ENCODE measurements around the gene SETD1B. TPM values are rescaled to one million over a fixed set of nuclear protein-coding genes. Genes with fewer than 3 reads are reported as not detected.

The SETD1B gene
- total and polyA plus RNA-seq, 2 donors (not counting 3 experiments of a cell fraction or from before 2014, with no cell fraction given): 2.6 to 27.0 TPM

GRCh38 chr12:121830588-121831265 lies 26.9 kb downstream of the SETD1B start:
- CTCF ChIA-PET: no interaction called here
- Histone ChIP-seq H3K9ac (replicated peaks; ENCODE audit: extremely low read depth, insufficient read depth, low read length) (no peak overlapping the region), H3K4me3 (replicated peaks in 1 of 3; ENCODE audit: insufficient read depth in 1 of 3, low read depth in 1 of 3, low read length in 3 of 3) (no peak overlapping the region), H3K79me2 (ENCODE audit: control insufficient read depth, insufficient read depth, low read length) (no peaks in the 10 kb centered on the region), H3K9me1 (replicated peaks; ENCODE audit: control insufficient read depth, extremely low read depth, insufficient read depth, low read length) (no peaks in the 10 kb centered on the region), H3K27me3 (ENCODE audit: control insufficient read depth in 2 of 2, insufficient read depth in 2 of 2, low read length in 2 of 2) (no peaks in the 10 kb centered on the region), H3K4me1 (ENCODE audit: control insufficient read depth, extremely low read depth, insufficient read depth, low read length) (no peaks in the 10 kb centered on the region), H3K36me3 (ENCODE audit: control insufficient read depth in 2 of 2, extremely low read depth in 1 of 2, insufficient read depth in 2 of 2, low read length in 2 of 2) (peaks cover 12 to 37% of the 10 kb centered on the region in 2 experiments), H3K4me2 (ENCODE audit: insufficient read depth, low read length) (no peak overlapping the region), H2AFZ (ENCODE audit: low read depth, low read length) (no peak overlapping the region), H4K20me1 (replicated peaks; ENCODE audit: control insufficient read depth, extremely low read depth, insufficient read depth, low read length) (no peaks in the 10 kb centered on the region), H3K9me3 (replicated peaks; ENCODE audit: control insufficient read depth, insufficient read depth, low read length) (no peaks in the 10 kb centered on the region), H3K27ac (ENCODE audit: insufficient read depth, low read depth, low read length) (no peak overlapping the region)
- FAIRE-seq (no peak), DNase-seq (ENCODE audit: low read depth, low spot score) (no peak)
- dilution Hi-C loops (cut with MboI; ENCODE audit: extremely low pct_ligation_motif_present, low sequenced_read_pairs): no loop called here
- TSS peak; percentile 42 for BruUV-seq (replicated peaks)
- POLR2A ChIA-PET: no interaction called here
- intact Hi-C loops (cut with micrococcal nuclease): loop anchor here (2.0 kb wide), 1 partner anchor 16 kb away; no protein-coding TSS in a partner anchor
- TF ChIP-seq JUN (IDR thresholded peaks at IDR 0.05; ENCODE audit: borderline replicate concordance, insufficient read depth, insufficient read length, low read depth) (no peak), POLR2A (IDR thresholded peaks at IDR 0.05; ENCODE audit: low read depth, low read length) (no peak), MYC (IDR thresholded peaks at IDR 0.05; ENCODE audit: low read depth, low read length) (no peak), GATA2 (IDR thresholded peaks at IDR 0.05; ENCODE audit: insufficient read depth, insufficient read length, low read depth, low read length) (no peak), MAX (IDR thresholded peaks at IDR 0.05; ENCODE audit: insufficient read depth, insufficient read length) (no peak), EZH2 (IDR thresholded peaks at IDR 0.05; ENCODE audit: borderline replicate concordance, low read depth, low read length, severe bottlenecking) (no peak), FOS (IDR thresholded peaks at IDR 0.05; ENCODE audit: borderline replicate concordance, insufficient read depth, low read length) (no peak), CTCF (IDR thresholded peaks at IDR 0.05; ENCODE audit: extremely low read depth in 1 of 2, insufficient read depth in 1 of 2, low read depth in 1 of 2, low read length in 2 of 2) (no peak), POLR2AphosphoS5 (IDR thresholded peaks at IDR 0.05; ENCODE audit: insufficient read depth, low read depth, low read length) (no peak)

All from endothelial cell of umbilical vein (primary cell).